AG08395 (cell line): ENCODE results near the gene PHF12.
"Not testable (repeated sequence)": the region's sequence is repeated elsewhere in the genome, so short reads cannot be mapped to it uniquely, and the experiment has no call there.

Experiments used
- DNase-seq: peaks from one replicate; pipeline ENCODE4 v3.0.0; 2012; ENCODE audit warnings: mixed read lengths, low spot score

PHF12 gene

GRCh38 chr17:28882154-28882895 lies 69.0 kb downstream of the PHF12 start:
- DNase-seq: no peak

GRCh38 chr17:28881533-28882056 lies 69.7 kb downstream of the PHF12 start:
- no peak for DNase-seq

GRCh38 chr17:28880572-28880945 lies 70.8 kb downstream of the PHF12 start:
- no peak for DNase-seq

- DNase-seq: no peak
Measured at GRCh38 chr17:28879886-28880571, 71.3 kb downstream of the PHF12 start.

GRCh38 chr17:28878981-28879380 lies 72.3 kb downstream of the PHF12 start:
- DNase-seq: peak; percentile 60

- DNase-seq: no peak
Measured at GRCh38 chr17:28878158-28878910, 73.0 kb downstream of the PHF12 start.

GRCh38 chr17:28877150-28877711 lies 74.1 kb downstream of the PHF12 start:
- DNase-seq: not testable (repeated sequence)

GRCh38 chr17:28875848-28876550 lies 75.3 kb downstream of the PHF12 start:
- DNase-seq: no peak

GRCh38 chr17:28874750-28875149 lies 76.6 kb downstream of the PHF12 start:
- no peak for DNase-seq

- DNase-seq: no peak
Measured at GRCh38 chr17:28873839-28874238, 77.5 kb downstream of the PHF12 start.

- no peak for DNase-seq
Measured at GRCh38 chr17:28871056-28871579, 80.2 kb downstream of the PHF12 start.

- no peak for DNase-seq
Measured at GRCh38 chr17:28867276-28867675, 84.0 kb downstream of the PHF12 start.

- DNase-seq: no peak
Measured at GRCh38 chr17:28865946-28866752, 85.2 kb downstream of the PHF12 start.

GRCh38 chr17:28864991-28865849 lies 86.1 kb downstream of the PHF12 start:
- DNase-seq: no peak

- DNase-seq: no peak
Measured at GRCh38 chr17:28863953-28864352, 87.4 kb downstream of the PHF12 start.

- no peak for DNase-seq
Measured at GRCh38 chr17:28862561-28862960, 88.8 kb downstream of the PHF12 start.

GRCh38 chr17:28861393-28862203 lies 89.7 kb downstream of the PHF12 start:
- DNase-seq: no peak

GRCh38 chr17:28860363-28860808 lies 90.9 kb downstream of the PHF12 start:
- DNase-seq: no peak
